ENCODE measurements around the gene OBSCN. TPM values are rescaled to one million over a fixed set of nuclear protein-coding genes. Genes with fewer than 3 reads are reported as not detected.
A peak's percentile ranks its signal among the peaks of the same experiment; 100 is the strongest.

The OBSCN gene
- total RNA-seq, 1 experiment from 2014 or later, result 10.5 TPM

DNA sequence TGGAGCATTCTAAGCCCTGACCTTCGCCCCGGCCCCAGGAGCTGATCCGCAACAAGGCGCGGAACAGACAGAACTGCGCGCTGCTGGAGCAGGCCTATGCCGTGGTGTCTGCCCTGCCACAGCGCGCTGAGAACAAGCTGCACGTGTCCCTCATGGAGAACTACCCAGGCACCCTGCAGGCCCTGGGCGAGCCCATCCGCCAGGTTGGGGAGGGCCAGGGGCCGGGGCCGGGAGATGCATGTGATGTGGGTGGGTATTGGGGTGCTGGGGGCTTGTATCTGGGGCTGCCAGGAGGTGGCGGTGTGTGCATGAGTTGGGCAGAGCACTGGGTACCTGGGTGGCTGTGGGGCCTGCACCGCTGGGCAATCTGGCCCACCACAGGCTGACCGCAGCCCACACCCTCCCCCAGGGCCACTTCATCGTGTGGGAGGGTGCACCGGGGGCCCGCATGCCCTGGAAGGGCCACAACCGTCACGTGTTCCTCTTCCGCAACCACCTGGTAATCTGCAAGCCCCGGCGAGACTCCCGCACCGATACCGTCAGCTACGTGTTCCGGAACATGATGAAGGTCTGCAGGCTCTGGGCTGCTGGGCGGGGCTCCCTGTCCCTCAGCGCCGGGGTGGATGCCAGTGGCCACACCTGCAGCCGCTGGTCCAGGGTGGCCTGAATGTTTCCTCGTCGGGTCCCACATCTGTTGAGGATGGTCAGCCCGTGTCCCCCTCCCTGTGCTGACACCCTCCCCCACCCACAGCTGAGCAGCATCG is 133.0 kb downstream of the OBSCN start:
- peak; percentile 57; the same call in 1 of the 2 replicates for ATAC-seq
- intact Hi-C loops (cut with micrococcal nuclease; ENCODE audit: unreplicated experiment), result no loop called here
- no peak overlapping the region for H3K27ac ChIP-seq (ENCODE audit: low read length)
- in situ Hi-C loops (cut with HindIII; ENCODE audit: low pct_unique_long_range_greater_than_20kb, low sequenced_read_pairs), result no loop called here
- no peaks in the 10 kb centered on the region for H3K36me3 ChIP-seq (ENCODE audit: control insufficient read depth, insufficient read depth, low read length)
- ChIA-PET CTCF (no interaction called here), POLR2A (no interaction called here)
- no peaks in the 10 kb centered on the region for H3K9me3 ChIP-seq (ENCODE audit: control insufficient read depth, insufficient read depth, low read depth, low read length)
- no peak for DNase-seq (ENCODE audit: low read depth, low spot score)
- no TSS peak for BruUV-seq (replicated peaks)
- no peaks in the 10 kb centered on the region for H3K4me1 ChIP-seq (ENCODE audit: control insufficient read depth, insufficient read depth, low read length)
- no peak for TF ChIP-seq TCF7L2 (IDR thresholded peaks at IDR 0.05; ENCODE audit: low read depth, low read length)
- TF ChIP-seq, protein P1, sequence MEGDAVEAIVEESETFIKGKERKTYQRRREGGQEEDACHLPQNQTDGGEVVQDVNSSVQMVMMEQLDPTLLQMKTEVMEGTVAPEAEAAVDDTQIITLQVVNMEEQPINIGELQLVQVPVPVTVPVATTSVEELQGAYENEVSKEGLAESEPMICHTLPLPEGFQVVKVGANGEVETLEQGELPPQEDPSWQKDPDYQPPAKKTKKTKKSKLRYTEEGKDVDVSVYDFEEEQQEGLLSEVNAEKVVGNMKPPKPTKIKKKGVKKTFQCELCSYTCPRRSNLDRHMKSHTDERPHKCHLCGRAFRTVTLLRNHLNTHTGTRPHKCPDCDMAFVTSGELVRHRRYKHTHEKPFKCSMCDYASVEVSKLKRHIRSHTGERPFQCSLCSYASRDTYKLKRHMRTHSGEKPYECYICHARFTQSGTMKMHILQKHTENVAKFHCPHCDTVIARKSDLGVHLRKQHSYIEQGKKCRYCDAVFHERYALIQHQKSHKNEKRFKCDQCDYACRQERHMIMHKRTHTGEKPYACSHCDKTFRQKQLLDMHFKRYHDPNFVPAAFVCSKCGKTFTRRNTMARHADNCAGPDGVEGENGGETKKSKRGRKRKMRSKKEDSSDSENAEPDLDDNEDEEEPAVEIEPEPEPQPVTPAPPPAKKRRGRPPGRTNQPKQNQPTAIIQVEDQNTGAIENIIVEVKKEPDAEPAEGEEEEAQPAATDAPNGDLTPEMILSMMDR (IDR thresholded peaks at IDR 0.05), result peak; percentile 75; the same call in 1 of the 2 replicates
- H3K4me3 ChIP-seq (ENCODE audit: low read depth in 2 of 2, low read length in 2 of 2), result no peak overlapping the region
- H3K27me3 ChIP-seq (ENCODE audit: control insufficient read depth, insufficient read depth, low read length), result no peaks in the 10 kb centered on the region

DNA sequence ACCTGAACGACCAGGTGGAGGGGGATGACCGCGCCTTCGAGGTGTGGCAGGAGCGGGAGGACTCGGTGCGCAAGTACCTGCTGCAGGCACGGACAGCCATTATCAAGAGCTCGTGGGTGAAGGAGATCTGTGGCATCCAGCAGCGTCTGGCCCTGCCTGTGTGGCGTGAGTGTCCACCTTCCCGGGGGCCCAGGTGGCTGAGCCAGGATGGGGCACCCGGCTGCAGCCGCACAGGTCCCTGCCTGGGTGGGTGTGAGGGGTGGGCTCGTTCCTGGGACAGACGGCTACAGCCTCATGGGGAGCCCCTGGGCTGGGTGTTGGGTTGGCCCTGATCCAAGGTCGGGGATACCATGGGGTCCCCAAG is 133.6 kb downstream of the OBSCN start:
- Histone ChIP-seq H3K4me1 (ENCODE audit: control insufficient read depth, insufficient read depth, low read length) (no peaks in the 10 kb centered on the region), H3K4me3 (ENCODE audit: low read depth in 2 of 2, low read length in 2 of 2) (no peak overlapping the region), H3K27ac (ENCODE audit: low read length) (no peak overlapping the region), H3K27me3 (ENCODE audit: control insufficient read depth, insufficient read depth, low read length) (no peaks in the 10 kb centered on the region), H3K9me3 (ENCODE audit: control insufficient read depth, insufficient read depth, low read depth, low read length) (no peaks in the 10 kb centered on the region), H3K36me3 (ENCODE audit: control insufficient read depth, insufficient read depth, low read length) (no peaks in the 10 kb centered on the region)
- no peak for ATAC-seq
- TF ChIP-seq, protein P1 (IDR thresholded peaks at IDR 0.05), result no peak
- TF ChIP-seq POLR2AphosphoS5 (IDR thresholded peaks at IDR 0.05; ENCODE audit: low read depth, low read length), result no peak
- no peak for TF ChIP-seq TCF7L2 (IDR thresholded peaks at IDR 0.05; ENCODE audit: low read depth, low read length)
- intact Hi-C loops (cut with micrococcal nuclease; ENCODE audit: unreplicated experiment), result no loop called here
- in situ Hi-C loops (cut with HindIII; ENCODE audit: low pct_unique_long_range_greater_than_20kb, low sequenced_read_pairs), result no loop called here
- POLR2A ChIA-PET, result no interaction called here
- DNase-seq (ENCODE audit: low read depth, low spot score), result no peak
- CTCF ChIA-PET, result no interaction called here
- no TSS peak for BruUV-seq (replicated peaks)

DNA sequence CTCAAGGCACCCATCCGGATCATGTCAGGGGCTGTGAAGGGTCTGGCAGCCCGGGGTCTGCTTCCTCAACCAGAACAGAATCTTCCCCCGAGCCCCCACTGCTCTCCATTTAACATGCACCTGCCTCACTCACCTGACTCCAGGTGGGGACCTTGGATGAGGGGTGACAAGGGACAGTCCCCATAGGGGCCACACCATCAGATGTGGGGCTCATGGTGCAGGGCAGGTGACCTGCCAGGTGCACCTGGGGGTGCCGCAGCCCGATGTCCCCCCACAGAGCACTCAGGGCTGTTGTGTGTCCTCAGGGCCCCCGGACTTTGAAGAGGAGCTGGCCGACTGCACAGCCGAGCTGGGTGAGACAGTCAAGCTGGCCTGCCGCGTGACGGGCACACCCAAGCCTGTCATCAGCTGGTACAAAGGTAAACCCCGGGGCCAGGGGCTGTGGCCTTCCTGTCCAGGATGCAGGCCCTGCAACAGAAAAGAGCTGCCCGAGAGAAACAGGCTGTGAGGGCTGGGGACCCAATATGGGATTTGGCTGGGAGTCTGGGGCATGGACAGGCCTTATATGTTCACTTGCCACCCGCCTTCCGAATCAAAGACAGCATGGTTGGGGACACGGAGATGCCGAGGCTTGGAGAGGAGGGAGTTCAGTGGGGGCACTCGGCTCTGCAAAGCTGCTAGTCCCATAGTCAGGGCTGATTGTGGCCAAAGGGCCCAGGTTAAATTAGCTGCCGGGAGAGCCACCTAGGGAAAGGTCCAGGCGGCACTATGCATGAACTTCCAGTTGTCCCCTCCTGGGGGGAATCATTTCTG is 134.2 kb downstream of the OBSCN start:
- Histone ChIP-seq H3K36me3 (ENCODE audit: control insufficient read depth, insufficient read depth, low read length) (no peaks in the 10 kb centered on the region), H3K4me1 (ENCODE audit: control insufficient read depth, insufficient read depth, low read length) (no peaks in the 10 kb centered on the region), H3K27ac (ENCODE audit: low read length) (no peak overlapping the region), H3K27me3 (ENCODE audit: control insufficient read depth, insufficient read depth, low read length) (no peaks in the 10 kb centered on the region; the same call in 1 of the 2 replicates), H3K4me3 (ENCODE audit: low read depth in 2 of 2, low read length in 2 of 2) (no peak overlapping the region), H3K9me3 (ENCODE audit: control insufficient read depth, insufficient read depth, low read depth, low read length) (no peaks in the 10 kb centered on the region)
- no TSS peak for BruUV-seq (replicated peaks)
- ATAC-seq (no peak), DNase-seq (ENCODE audit: low read depth, low spot score) (no peak)
- TF ChIP-seq, protein P1 (IDR thresholded peaks at IDR 0.05), result no peak
- TF ChIP-seq POLR2AphosphoS5 (IDR thresholded peaks at IDR 0.05; ENCODE audit: low read depth, low read length) (no peak), TCF7L2 (IDR thresholded peaks at IDR 0.05; ENCODE audit: low read depth, low read length) (no peak), SIN3A (IDR thresholded peaks at IDR 0.05; ENCODE audit: borderline replicate concordance, insufficient read depth, low read depth, low read length) (no peak)
- TF ChIP-seq, protein P2, sequence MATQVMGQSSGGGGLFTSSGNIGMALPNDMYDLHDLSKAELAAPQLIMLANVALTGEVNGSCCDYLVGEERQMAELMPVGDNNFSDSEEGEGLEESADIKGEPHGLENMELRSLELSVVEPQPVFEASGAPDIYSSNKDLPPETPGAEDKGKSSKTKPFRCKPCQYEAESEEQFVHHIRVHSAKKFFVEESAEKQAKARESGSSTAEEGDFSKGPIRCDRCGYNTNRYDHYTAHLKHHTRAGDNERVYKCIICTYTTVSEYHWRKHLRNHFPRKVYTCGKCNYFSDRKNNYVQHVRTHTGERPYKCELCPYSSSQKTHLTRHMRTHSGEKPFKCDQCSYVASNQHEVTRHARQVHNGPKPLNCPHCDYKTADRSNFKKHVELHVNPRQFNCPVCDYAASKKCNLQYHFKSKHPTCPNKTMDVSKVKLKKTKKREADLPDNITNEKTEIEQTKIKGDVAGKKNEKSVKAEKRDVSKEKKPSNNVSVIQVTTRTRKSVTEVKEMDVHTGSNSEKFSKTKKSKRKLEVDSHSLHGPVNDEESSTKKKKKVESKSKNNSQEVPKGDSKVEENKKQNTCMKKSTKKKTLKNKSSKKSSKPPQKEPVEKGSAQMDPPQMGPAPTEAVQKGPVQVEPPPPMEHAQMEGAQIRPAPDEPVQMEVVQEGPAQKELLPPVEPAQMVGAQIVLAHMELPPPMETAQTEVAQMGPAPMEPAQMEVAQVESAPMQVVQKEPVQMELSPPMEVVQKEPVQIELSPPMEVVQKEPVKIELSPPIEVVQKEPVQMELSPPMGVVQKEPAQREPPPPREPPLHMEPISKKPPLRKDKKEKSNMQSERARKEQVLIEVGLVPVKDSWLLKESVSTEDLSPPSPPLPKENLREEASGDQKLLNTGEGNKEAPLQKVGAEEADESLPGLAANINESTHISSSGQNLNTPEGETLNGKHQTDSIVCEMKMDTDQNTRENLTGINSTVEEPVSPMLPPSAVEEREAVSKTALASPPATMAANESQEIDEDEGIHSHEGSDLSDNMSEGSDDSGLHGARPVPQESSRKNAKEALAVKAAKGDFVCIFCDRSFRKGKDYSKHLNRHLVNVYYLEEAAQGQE (IDR thresholded peaks at IDR 0.05; ENCODE audit: insufficient read depth in 1 of 2, low read depth in 2 of 2, low read length in 1 of 2), result no peak
- POLR2A ChIA-PET, result no interaction called here
- CTCF ChIA-PET, result interaction anchor here (0.6 kb wide), 1 partner anchor 79 kb away, joined by 6 read pairs; no protein-coding TSS in a partner anchor
- in situ Hi-C loops (cut with HindIII; ENCODE audit: low pct_unique_long_range_greater_than_20kb, low sequenced_read_pairs) (no loop called here), intact Hi-C loops (cut with micrococcal nuclease; ENCODE audit: unreplicated experiment) (no loop called here)
